SKM-1 treated with dmso at 0.1 percent for 144 hours (cell line): ENCODE measurements around the gene TJP3.

ENCODE experiments used
- DNase-seq: peaks from one replicate; lab custom pipeline; 2025; ENCODE audit not compliant: unreplicated experiment; lab: John Stamatoyannopoulos, UW

Gene TJP3

GRCh38 chr19:3783660-3784584, 75.7 kb downstream of the TJP3 start:
- DNase-seq = no peak

DNA sequence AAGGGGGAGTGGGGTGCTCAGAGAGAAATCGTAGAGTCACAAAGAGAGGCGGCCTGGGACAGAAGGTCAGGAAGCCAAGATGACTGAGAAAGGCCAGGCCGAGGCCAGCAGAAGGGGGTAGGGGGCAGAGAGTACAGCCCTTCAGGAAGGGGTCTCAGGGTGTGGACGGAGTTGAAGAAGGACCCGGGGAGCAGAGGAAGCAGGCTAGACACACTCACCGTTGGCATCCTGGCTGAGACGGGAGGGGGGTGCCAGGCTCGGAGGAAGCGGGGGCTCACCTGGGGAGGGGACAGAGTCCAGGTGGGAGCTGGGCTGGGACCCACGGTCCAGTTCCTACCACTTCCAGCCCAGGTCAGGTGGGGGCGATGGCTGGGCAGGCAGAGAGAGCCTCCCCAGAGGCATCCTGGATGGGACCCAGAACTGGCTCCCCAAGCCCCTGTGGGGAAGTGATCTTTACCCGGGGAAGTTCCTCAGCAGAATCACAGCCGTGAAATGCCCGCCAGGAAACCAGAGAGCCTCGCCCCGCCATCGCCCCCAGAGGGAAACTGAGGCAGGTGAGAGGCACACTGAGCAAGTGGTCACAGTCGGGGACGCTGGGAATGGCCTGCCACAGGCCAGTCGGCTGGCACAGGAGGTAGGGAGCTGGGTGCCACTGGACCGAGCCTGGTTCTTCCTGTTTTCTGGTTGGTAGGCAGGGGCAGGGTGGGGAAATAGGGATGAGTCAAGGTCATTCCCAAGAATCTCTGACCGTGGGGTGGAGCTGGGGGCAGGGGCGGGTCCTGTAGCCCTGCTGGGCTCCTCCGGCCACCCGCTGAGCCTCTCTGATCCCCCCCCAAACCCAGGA, 76.6 kb downstream of the TJP3 start:
- no peak for DNase-seq

- DNase-seq = no peak
Measured at GRCh38 chr19:3785451-3785937, 77.3 kb downstream of the TJP3 start.

GRCh38 chr19:3785938-3786824, 78.0 kb downstream of the TJP3 start, which contains the start of gene MATK:
TSS of gene MATK (minus strand) at chr19:3786381. CDS start at chr19:3785135, 1,246 bp downstream.
- DNase-seq = peak; percentile 62

GRCh38 chr19:3788996-3789778, 81.0 kb downstream of the TJP3 start:
- DNase-seq = no peak

DNA sequence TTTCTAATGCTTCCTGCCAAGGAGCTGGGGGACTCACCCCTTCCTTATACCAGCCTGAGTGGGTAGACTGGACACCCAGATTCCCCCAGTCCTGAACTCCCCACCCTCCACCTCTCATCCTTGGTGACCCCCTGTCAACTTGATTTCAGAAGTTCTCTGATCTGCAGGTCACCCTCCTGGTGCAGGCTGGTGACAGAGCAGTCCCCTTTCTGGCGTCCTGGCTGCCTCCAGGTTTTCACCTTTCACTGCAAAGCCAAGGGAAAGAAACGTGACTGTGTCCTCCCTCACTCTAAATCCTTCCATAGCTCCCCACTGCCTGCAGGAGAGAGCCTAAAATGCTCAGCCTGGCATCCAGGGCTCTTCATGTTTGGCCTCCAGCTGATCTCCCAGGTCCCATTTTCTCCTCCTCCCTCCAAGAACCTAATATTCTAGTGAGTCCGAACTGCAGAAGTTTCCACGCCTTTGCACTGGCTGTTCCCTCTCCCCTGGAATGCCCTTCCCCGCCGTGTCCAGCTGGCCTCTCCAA, 82.1 kb downstream of the TJP3 start:
- DNase-seq = no peak

GRCh38 chr19:3790941-3791340, 82.8 kb downstream of the TJP3 start:
- no peak for DNase-seq

GRCh38 chr19:3792114-3792513, 83.9 kb downstream of the TJP3 start:
- DNase-seq = no peak

DNA sequence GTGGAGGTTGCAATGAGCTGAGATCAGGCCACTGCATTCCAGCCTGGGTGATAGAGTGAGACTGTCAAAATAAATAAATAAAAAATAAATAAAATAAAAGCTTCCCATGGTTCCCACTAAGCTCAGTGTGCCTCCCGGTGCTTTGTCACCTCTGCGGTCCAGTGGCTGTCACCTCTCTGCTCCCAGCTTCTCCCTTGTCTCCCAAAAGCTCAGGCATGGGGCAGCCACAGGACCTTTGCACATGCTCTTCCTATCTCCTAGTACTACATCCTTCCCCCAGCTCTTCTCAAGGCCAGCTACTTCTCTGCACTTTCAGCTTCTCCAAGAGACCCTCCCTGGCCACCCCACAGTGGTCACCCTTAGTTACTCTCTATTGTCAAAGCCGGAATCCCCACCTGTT, 85.6 kb downstream of the TJP3 start:
- no peak for DNase-seq

GRCh38 chr19:3796358-3796757, 88.2 kb downstream of the TJP3 start:
- no peak for DNase-seq

GRCh38 chr19:3798137-3798536, 90.0 kb downstream of the TJP3 start:
- DNase-seq = no peak
